ENCODE data around the gene GRAP2. TPM values are rescaled to one million over a fixed set of nuclear protein-coding genes. Genes with fewer than 3 reads are reported as not detected.

GRAP2 gene
- total and polyA plus RNA-seq, 9 of the 15 experiments (the other 6 are each of a cell fraction or from before 2014, with no cell fraction given) = 4.8 to 88.7 (median 60.4) TPM

- no peak for TF ChIP-seq ZKSCAN3 (CRISPR knock-in tag; IDR thresholded peaks at IDR 0.05)
- TF ChIP-seq PRDM10 (IDR thresholded peaks at IDR 0.05; ENCODE audit: partially characterized antibody) = no peak
- TF ChIP-seq MLLT1 (IDR thresholded peaks at IDR 0.05) = peak in 1 of 2 experiments; percentile 94; a peak in 2 of 4 replicates
- TF ChIP-seq GTF3C2 (IDR thresholded peaks at IDR 0.05; ENCODE audit: borderline replicate concordance, extremely low read depth, insufficient read length) = no peak
- no peak for TF ChIP-seq ZBTB8A (IDR thresholded peaks at IDR 0.05; ENCODE audit: partially characterized antibody)
- no peak for TF ChIP-seq CHD7 (IDR thresholded peaks at IDR 0.05; ENCODE audit: low read depth, low read length)
- TF ChIP-seq HNRNPUL1 (IDR thresholded peaks at IDR 0.05; ENCODE audit: low read length) = no peak
- TF ChIP-seq L3MBTL2 (IDR thresholded peaks at IDR 0.05) = peak; percentile 26; the same call in 1 of the 2 replicates
Measured at GRCh38 chr22:39908737-39909136, 7.9 kb downstream of the GRAP2 start (continued).

Data from K562 (cell line).